HepG2 (cell line): Measurements from ENCODE around the gene PRCD.

ENCODE experiments used
- CTCF ChIP-seq: sonication (generic); formaldehyde crosslinking; IDR thresholded peaks from 2 replicates; pipeline ENCODE4 v1.5.0; 2020; ENCODE audit warnings: mild to moderate bottlenecking, missing genetic modification reagents, moderate library complexity
- IRF2 ChIP-seq: IDR thresholded peaks from 2 replicates; pipeline ENCODE4 v1.6.1; 2018; ENCODE audit warnings: missing genetic modification reagents, missing compliant biosample characterization
- MEIS1 ChIP-seq: sonication (generic); formaldehyde crosslinking; IDR thresholded peaks from 2 replicates; pipeline ENCODE4 v1.9.0; 2021; ENCODE audit warnings: mild to moderate bottlenecking, missing genetic modification reagents, moderate library complexity, borderline replicate concordance
- ZFAT ChIP-seq: sonication (generic); formaldehyde crosslinking; conservative IDR thresholded peaks from 2 replicates; pipeline ENCODE4 v1.8.1; 2023; ENCODE audit warnings: missing genetic modification reagents, inconsistent platforms
- ZNF331 ChIP-seq: sonication (generic); formaldehyde crosslinking; IDR thresholded peaks from 2 replicates; pipeline ENCODE4 v1.4.0; 2020; ENCODE audit warnings: missing genetic modification reagents
- ZSCAN25 ChIP-seq: sonication (generic); formaldehyde crosslinking; IDR thresholded peaks from 2 replicates; pipeline ENCODE4 v1.8.0; 2022; ENCODE audit warnings: mild to moderate bottlenecking, missing genetic modification reagents
- TF ChIP-seq, protein P1 (sequence below), 2 experiments: sonication (generic) in 1 of 2; formaldehyde crosslinking in 1 of 2; IDR thresholded peaks; 2 replicates each; pipeline versions ENCODE4 v1.6.1 to v1.9.0; 2014 to 2022; ENCODE audit warnings: antibody characterized with exemption in 1 of 2, borderline replicate concordance in 1 of 2, inconsistent platforms in 1 of 2, low read depth in 1 of 2, missing genetic modification reagents in 1 of 2

DNA sequence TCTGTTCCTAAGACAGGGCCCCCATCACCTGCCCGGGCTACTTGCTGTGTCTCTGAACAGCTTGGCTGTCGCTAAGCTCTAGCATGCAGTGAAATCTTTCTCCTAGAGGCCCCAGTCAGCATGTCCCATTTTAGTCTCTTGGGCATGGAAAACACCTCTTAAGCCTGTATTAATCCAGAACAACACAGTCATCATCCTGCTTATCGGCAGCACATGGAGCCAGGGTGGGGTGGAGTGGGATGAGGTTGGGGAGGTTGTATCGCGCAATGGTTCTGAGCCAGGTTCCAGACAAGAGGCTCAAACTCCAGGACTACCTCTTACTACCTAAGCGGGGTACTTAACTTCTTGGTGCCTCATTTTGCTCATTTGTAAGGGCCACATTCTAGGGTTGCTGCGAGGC is 38.0 kb downstream of the PRCD start:
- TF ChIP-seq ZFAT (CRISPR knock-in tag) (no peak), CTCF (CRISPR knock-in tag) (no peak), ZSCAN25 (CRISPR knock-in tag) (no peak), MEIS1 (CRISPR knock-in tag) (no peak), ZNF331 (CRISPR knock-in tag) (no peak), IRF2 (CRISPR knock-in tag) (no peak)
- TF ChIP-seq, protein P1, sequence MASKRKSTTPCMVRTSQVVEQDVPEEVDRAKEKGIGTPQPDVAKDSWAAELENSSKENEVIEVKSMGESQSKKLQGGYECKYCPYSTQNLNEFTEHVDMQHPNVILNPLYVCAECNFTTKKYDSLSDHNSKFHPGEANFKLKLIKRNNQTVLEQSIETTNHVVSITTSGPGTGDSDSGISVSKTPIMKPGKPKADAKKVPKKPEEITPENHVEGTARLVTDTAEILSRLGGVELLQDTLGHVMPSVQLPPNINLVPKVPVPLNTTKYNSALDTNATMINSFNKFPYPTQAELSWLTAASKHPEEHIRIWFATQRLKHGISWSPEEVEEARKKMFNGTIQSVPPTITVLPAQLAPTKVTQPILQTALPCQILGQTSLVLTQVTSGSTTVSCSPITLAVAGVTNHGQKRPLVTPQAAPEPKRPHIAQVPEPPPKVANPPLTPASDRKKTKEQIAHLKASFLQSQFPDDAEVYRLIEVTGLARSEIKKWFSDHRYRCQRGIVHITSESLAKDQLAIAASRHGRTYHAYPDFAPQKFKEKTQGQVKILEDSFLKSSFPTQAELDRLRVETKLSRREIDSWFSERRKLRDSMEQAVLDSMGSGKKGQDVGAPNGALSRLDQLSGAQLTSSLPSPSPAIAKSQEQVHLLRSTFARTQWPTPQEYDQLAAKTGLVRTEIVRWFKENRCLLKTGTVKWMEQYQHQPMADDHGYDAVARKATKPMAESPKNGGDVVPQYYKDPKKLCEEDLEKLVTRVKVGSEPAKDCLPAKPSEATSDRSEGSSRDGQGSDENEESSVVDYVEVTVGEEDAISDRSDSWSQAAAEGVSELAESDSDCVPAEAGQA (IDR thresholded peaks at IDR 0.05; ENCODE audit: low read depth), result no peak
- TF ChIP-seq, protein P1 (CRISPR knock-in tag; IDR thresholded peaks at IDR 0.05; ENCODE audit: borderline replicate concordance), result no peak
